Nephron (organoid): Measurements from ENCODE around the gene NLRP12.
"Not testable (repeated sequence)": the region's sequence is repeated elsewhere in the genome, so short reads cannot be mapped to it uniquely, and the experiment has no call there.

ENCODE experiments used
- H3K27ac Mint-ChIP-seq, 3 experiments: 2 replicates each; pipeline ENCODE4 v1.8.0; 2020; ENCODE audit warnings: mixed read lengths in 3 of 3, mild to moderate bottlenecking in 2 of 3, moderate library complexity in 1 of 3
- H3K27me3 Mint-ChIP-seq: 2 replicates; pipeline ENCODE4 v1.8.0; 2021; ENCODE audit warnings: low read depth, mild to moderate bottlenecking, moderate library complexity, mixed read lengths
- H3K36me3 Mint-ChIP-seq: 2 replicates; pipeline ENCODE4 v1.8.0; 2020; ENCODE audit warnings: low read depth, mixed read lengths
- H3K4me1 Mint-ChIP-seq: 2 replicates; pipeline ENCODE4 v1.8.0; 2020; ENCODE audit warnings: mixed read lengths
- H3K4me3 Mint-ChIP-seq, 3 experiments: 2 replicates each; pipeline ENCODE4 v1.8.0; 2020; ENCODE audit warnings: mild to moderate bottlenecking in 3 of 3, mixed read lengths in 3 of 3, moderate library complexity in 2 of 3
- H3K9me3 Mint-ChIP-seq: 2 replicates; pipeline ENCODE4 v1.8.0; 2020; ENCODE audit warnings: mixed read lengths
- TF ChIP-seq, protein P1 (sequence below), 3 experiments: fragments of 200-600 bp; sonication (generic); IDR thresholded peaks; one replicate each; pipeline ENCODE4 v1.5.0; 2021; ENCODE audit warnings: antibody characterized with exemption in 3 of 3; ENCODE audit not compliant: unreplicated experiment in 3 of 3

NLRP12 gene

GRCh38 chr19:53785196-53785889, 38.8 kb downstream of the NLRP12 start:
- Mint-ChIP-seq H3K9me3 (no peaks in the 10 kb centered on the region), H3K27ac (no peak overlapping the region), H3K27me3 (no peaks in the 10 kb centered on the region), H3K4me3 (no peak overlapping the region), H3K36me3 (no peaks in the 10 kb centered on the region), H3K4me1 (no peaks in the 10 kb centered on the region)
- TF ChIP-seq, protein P1, sequence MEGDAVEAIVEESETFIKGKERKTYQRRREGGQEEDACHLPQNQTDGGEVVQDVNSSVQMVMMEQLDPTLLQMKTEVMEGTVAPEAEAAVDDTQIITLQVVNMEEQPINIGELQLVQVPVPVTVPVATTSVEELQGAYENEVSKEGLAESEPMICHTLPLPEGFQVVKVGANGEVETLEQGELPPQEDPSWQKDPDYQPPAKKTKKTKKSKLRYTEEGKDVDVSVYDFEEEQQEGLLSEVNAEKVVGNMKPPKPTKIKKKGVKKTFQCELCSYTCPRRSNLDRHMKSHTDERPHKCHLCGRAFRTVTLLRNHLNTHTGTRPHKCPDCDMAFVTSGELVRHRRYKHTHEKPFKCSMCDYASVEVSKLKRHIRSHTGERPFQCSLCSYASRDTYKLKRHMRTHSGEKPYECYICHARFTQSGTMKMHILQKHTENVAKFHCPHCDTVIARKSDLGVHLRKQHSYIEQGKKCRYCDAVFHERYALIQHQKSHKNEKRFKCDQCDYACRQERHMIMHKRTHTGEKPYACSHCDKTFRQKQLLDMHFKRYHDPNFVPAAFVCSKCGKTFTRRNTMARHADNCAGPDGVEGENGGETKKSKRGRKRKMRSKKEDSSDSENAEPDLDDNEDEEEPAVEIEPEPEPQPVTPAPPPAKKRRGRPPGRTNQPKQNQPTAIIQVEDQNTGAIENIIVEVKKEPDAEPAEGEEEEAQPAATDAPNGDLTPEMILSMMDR (IDR thresholded peaks at IDR 0.05; ENCODE audit: unreplicated experiment in 3 of 3): no peak

- Mint-ChIP-seq H3K4me3 (no peak overlapping the region), H3K4me1 (no peaks in the 10 kb centered on the region), H3K27me3 (no peaks in the 10 kb centered on the region), H3K27ac (no peak overlapping the region), H3K36me3 (no peaks in the 10 kb centered on the region), H3K9me3 (no peaks in the 10 kb centered on the region)
- TF ChIP-seq, protein P1 (IDR thresholded peaks at IDR 0.05; ENCODE audit: unreplicated experiment in 3 of 3): no peak
Observed at GRCh38 chr19:53782698-53783097, 41.4 kb downstream of the NLRP12 start.

GRCh38 chr19:53781332-53781731, 42.8 kb downstream of the NLRP12 start:
- H3K27me3 Mint-ChIP-seq: not testable (repeated sequence)

GRCh38 chr19:53780506-53780905, 43.6 kb downstream of the NLRP12 start:
- Mint-ChIP-seq H3K4me1 (no peaks in the 10 kb centered on the region), H3K9me3 (no peaks in the 10 kb centered on the region), H3K36me3 (no peaks in the 10 kb centered on the region), H3K4me3 (no peak overlapping the region), H3K27me3 (no peaks in the 10 kb centered on the region), H3K27ac (no peak overlapping the region)
- TF ChIP-seq, protein P1 (IDR thresholded peaks at IDR 0.05; ENCODE audit: unreplicated experiment in 3 of 3): no peak

More at GRCh38 chr19:53781332-53781731, 42.8 kb downstream of the NLRP12 start:
- not testable (repeated sequence) for H3K4me3 Mint-ChIP-seq, H3K4me1 Mint-ChIP-seq, H3K36me3 Mint-ChIP-seq, H3K9me3 Mint-ChIP-seq, H3K27ac Mint-ChIP-seq

DNA sequence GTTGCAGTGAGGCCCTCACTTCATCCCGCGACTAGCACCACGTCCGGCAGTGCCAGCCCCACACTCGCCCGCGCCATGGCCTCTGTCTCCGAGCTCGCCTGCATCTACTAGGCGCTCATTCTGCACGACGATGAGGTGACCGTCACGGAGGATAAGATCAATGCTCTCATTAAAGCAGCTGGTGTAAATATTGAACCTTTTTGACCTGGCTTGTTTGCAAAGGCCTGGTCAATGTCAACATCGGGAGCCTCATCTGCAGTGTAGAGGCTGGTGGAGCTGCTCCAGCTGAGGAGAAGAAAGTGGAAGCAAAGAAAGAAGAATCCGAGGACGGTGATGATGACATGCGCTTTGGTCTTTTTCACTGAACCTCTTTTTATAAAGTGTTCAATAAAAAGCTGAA, 48.6 kb downstream of the NLRP12 start:
- no peak overlapping the region for H3K4me3 Mint-ChIP-seq
- no peaks in the 10 kb centered on the region for H3K36me3 Mint-ChIP-seq
- no peaks in the 10 kb centered on the region for H3K4me1 Mint-ChIP-seq
- no peaks in the 10 kb centered on the region for H3K9me3 Mint-ChIP-seq
- TF ChIP-seq, protein P1 (IDR thresholded peaks at IDR 0.05; ENCODE audit: unreplicated experiment in 3 of 3): no peak
- H3K27ac Mint-ChIP-seq: no peak overlapping the region
- H3K27me3 Mint-ChIP-seq: peaks cover 5% of the 10 kb centered on the region

- not testable (repeated sequence) for H3K27me3 Mint-ChIP-seq, H3K36me3 Mint-ChIP-seq, H3K27ac Mint-ChIP-seq, H3K4me1 Mint-ChIP-seq, H3K9me3 Mint-ChIP-seq, H3K4me3 Mint-ChIP-seq
Observed at GRCh38 chr19:53774491-53774890, 49.6 kb downstream of the NLRP12 start.

DNA sequence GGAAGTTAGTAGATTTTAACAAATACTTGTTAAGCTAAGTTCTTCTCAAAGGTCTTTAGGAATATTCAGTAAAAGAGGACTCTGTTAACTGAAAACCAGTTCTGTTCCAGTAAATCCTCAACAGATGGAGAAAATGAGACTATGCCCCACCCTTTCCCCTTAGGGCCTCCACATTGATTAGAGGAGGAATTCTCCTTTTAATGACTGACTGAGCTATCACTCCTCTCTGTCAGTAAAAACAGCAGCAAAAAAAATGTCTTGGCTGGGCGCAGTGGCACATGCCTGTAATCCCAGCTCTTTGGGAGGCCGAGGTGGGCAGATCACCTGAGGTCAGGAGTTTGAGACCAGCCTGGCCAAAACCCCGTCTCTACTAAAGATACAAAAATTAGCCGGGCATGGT, 50.1 kb downstream of the NLRP12 start:
- TF ChIP-seq, protein P1 (IDR thresholded peaks at IDR 0.05; ENCODE audit: unreplicated experiment in 3 of 3): no peak
- Mint-ChIP-seq H3K4me3 (no peak overlapping the region), H3K9me3 (no peaks in the 10 kb centered on the region), H3K27ac (no peak overlapping the region), H3K27me3 (peaks cover 5% of the 10 kb centered on the region), H3K36me3 (no peaks in the 10 kb centered on the region), H3K4me1 (no peaks in the 10 kb centered on the region)
